MM.1S (cell line): ENCODE data around the gene HLA-DMA.

ENCODE experiments used
- CTCF ChIP-seq: fragments of 300-600 bp; sonication (generic); IDR thresholded peaks from 2 replicates; pipeline ENCODE4 v1.5.1; 2016; ENCODE audit warnings: antibody characterized with exemption, low read length, mixed read lengths
- EZH2phosphoT487 ChIP-seq: fragments of 300-600 bp; sonication (generic); IDR thresholded peaks from 2 replicates; pipeline ENCODE4 v1.6.1; 2018; ENCODE audit warnings: antibody characterized with exemption, low read length

GRCh38 chr6:32908897-32909296, 44.0 kb downstream of the HLA-DMA start:
- TF ChIP-seq CTCF (no peak), EZH2phosphoT487 (no peak)
